ENCODE results near the gene TAS1R1. TPM values are rescaled to one million over a fixed set of nuclear protein-coding genes. Genes with fewer than 3 reads are reported as not detected.
A peak's percentile ranks its signal among the peaks of the same experiment; 100 is the strongest.

The TAS1R1 gene
- polyA plus RNA-seq, 1 donor (not counting 4 experiments of a cell fraction or from before 2014, with no cell fraction given) = not detected

- H3K9me1 ChIP-seq (ENCODE audit: control insufficient read depth, extremely low read depth, insufficient read depth, low read length) = no peaks in the 10 kb centered on the region
- H3K27ac ChIP-seq (ENCODE audit: control insufficient read depth, insufficient read depth, low read length) = peak overlapping the region; percentile 43
- H3K27me3 ChIP-seq (ENCODE audit: control insufficient read depth, extremely low read depth, insufficient read depth, low read length) = no peaks in the 10 kb centered on the region
- peaks cover 5 to 9% of the 10 kb centered on the region in 2 experiments for H3K36me3 ChIP-seq (ENCODE audit: control insufficient read depth in 2 of 2, extremely low read depth in 1 of 2, insufficient read depth in 2 of 2, low read length in 2 of 2)
- H4K20me1 ChIP-seq (ENCODE audit: control insufficient read depth, extremely low read depth, insufficient read depth, low read length) = no peaks in the 10 kb centered on the region
- H2AFZ ChIP-seq (ENCODE audit: control insufficient read depth, low read length) = no peak overlapping the region
- FAIRE-seq (no peak), DNase-seq (ENCODE audit: low read depth, low spot score) (no peak)
- H3K9me3 ChIP-seq (ENCODE audit: control insufficient read depth, low read depth, low read length) = no peaks in the 10 kb centered on the region
- peak overlapping the region; percentile 69 to 80 (median 79) for H3K4me3 ChIP-seq (ENCODE audit: control insufficient read depth in 2 of 3, extremely low read depth in 1 of 3, insufficient read depth in 2 of 3, low read depth in 1 of 3, low read length in 3 of 3)
- peak overlapping the region; percentile 32 for H3K4me2 ChIP-seq (ENCODE audit: control insufficient read depth, extremely low read depth, insufficient read depth, low read depth, low read length)
- H3K9ac ChIP-seq (ENCODE audit: control insufficient read depth, extremely low read depth, insufficient read depth, low read length) = peak overlapping the region; percentile 70
- H3K4me1 ChIP-seq (ENCODE audit: control insufficient read depth, extremely low read depth, insufficient read depth, low read length) = peaks cover 17% of the 10 kb centered on the region
- H3K79me2 ChIP-seq (ENCODE audit: control insufficient read depth, insufficient read depth, low read length) = peaks cover 32% of the 10 kb centered on the region
- dilution Hi-C loops (cut with MboI; ENCODE audit: extremely low pct_ligation_motif_present, low sequenced_read_pairs) = no loop called here
- TF ChIP-seq CTCF (optimal IDR thresholded peaks at IDR 0.05 in 1 of 3, IDR thresholded peaks at IDR 0.05 in 1 of 3, conservative IDR thresholded peaks at IDR 0.05 in 1 of 3; ENCODE audit: extremely low read depth in 1 of 3, insufficient read depth in 2 of 3, low read length in 3 of 3) = no peak
- TF ChIP-seq EZH2 (IDR thresholded peaks at IDR 0.05; ENCODE audit: low read length) = no peak
Observed at GRCh38 chr1:6614019-6614928, 59.2 kb downstream of the TAS1R1 start.

- H4K20me1 ChIP-seq (ENCODE audit: control insufficient read depth, extremely low read depth, insufficient read depth, low read length) = no peaks in the 10 kb centered on the region
Observed at GRCh38 chr1:6614929-6615785, 60.0 kb downstream of the TAS1R1 start.

More at GRCh38 chr1:6614929-6615785, 60.0 kb downstream of the TAS1R1 start:
- Histone ChIP-seq H3K27ac (ENCODE audit: control insufficient read depth, insufficient read depth, low read length) (peak overlapping the region; percentile 8), H3K4me2 (ENCODE audit: control insufficient read depth, extremely low read depth, insufficient read depth, low read depth, low read length) (peak overlapping the region; percentile 59), H3K79me2 (ENCODE audit: control insufficient read depth, insufficient read depth, low read length) (peaks cover 33% of the 10 kb centered on the region), H3K4me1 (ENCODE audit: control insufficient read depth, extremely low read depth, insufficient read depth, low read length) (peaks cover 9% of the 10 kb centered on the region), H3K36me3 (ENCODE audit: control insufficient read depth in 2 of 2, extremely low read depth in 1 of 2, insufficient read depth in 2 of 2, low read length in 2 of 2) (peaks cover 7 to 17% of the 10 kb centered on the region in 2 experiments), H3K9me1 (ENCODE audit: control insufficient read depth, extremely low read depth, insufficient read depth, low read length) (no peaks in the 10 kb centered on the region), H3K9ac (ENCODE audit: control insufficient read depth, extremely low read depth, insufficient read depth, low read length) (peak overlapping the region; percentile 68), H3K9me3 (ENCODE audit: control insufficient read depth, low read depth, low read length) (no peaks in the 10 kb centered on the region), H3K4me3 (ENCODE audit: control insufficient read depth in 2 of 3, extremely low read depth in 1 of 3, insufficient read depth in 2 of 3, low read depth in 1 of 3, low read length in 3 of 3) (peak overlapping the region; percentile 55 to 79 (median 68)), H2AFZ (ENCODE audit: control insufficient read depth, low read length) (no peak overlapping the region), H3K27me3 (ENCODE audit: control insufficient read depth, extremely low read depth, insufficient read depth, low read length) (no peaks in the 10 kb centered on the region)
- TF ChIP-seq CTCF (optimal IDR thresholded peaks at IDR 0.05 in 1 of 3, IDR thresholded peaks at IDR 0.05 in 1 of 3, conservative IDR thresholded peaks at IDR 0.05 in 1 of 3; ENCODE audit: extremely low read depth in 1 of 3, insufficient read depth in 2 of 3, low read length in 3 of 3) (no peak), EZH2 (IDR thresholded peaks at IDR 0.05; ENCODE audit: low read length) (no peak)
- FAIRE-seq (no peak), DNase-seq (ENCODE audit: low read depth, low spot score) (no peak)
- dilution Hi-C loops (cut with MboI; ENCODE audit: extremely low pct_ligation_motif_present, low sequenced_read_pairs) = no loop called here
